ENCODE measurements around the gene ZNF460.

ZNF460 gene

DNA sequence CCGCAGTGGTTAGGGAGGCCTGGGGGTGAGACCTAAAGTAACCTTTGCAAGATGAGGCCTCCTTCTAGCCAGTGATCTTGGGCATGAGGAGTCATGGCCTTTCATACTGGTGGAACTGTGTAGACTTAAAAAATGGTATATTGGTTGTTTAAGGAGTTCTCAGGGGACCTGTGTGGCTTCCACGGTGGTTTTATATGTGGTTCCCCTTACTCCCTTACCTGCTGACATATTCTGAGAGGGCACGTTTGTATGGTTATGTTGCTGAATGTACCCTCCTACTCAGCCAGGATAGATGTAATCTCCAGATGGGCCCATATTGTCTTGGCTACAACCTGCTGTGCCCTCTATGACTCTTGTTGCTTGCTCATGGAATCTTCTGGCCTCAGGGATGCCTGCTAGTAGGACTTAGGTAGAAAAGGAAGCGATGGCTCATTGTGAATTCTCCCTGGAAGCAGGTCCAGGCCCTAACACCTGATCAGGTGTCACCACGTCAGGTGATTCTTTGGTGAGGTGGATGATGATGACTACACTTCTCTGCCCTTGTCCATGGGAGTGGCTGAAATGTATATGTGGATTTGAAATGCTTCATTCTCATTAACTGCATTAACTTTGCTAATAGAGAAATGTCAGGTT lies 1.8 kb downstream of the ZNF460 start:
- peaks cover 17% of the 10 kb centered on the region for H3K4me1 Mint-ChIP-seq
- peak overlapping the region in 1 of 3 experiments; percentile 94 for H3K4me3 Mint-ChIP-seq
- TF ChIP-seq, protein P1, sequence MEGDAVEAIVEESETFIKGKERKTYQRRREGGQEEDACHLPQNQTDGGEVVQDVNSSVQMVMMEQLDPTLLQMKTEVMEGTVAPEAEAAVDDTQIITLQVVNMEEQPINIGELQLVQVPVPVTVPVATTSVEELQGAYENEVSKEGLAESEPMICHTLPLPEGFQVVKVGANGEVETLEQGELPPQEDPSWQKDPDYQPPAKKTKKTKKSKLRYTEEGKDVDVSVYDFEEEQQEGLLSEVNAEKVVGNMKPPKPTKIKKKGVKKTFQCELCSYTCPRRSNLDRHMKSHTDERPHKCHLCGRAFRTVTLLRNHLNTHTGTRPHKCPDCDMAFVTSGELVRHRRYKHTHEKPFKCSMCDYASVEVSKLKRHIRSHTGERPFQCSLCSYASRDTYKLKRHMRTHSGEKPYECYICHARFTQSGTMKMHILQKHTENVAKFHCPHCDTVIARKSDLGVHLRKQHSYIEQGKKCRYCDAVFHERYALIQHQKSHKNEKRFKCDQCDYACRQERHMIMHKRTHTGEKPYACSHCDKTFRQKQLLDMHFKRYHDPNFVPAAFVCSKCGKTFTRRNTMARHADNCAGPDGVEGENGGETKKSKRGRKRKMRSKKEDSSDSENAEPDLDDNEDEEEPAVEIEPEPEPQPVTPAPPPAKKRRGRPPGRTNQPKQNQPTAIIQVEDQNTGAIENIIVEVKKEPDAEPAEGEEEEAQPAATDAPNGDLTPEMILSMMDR (IDR thresholded peaks at IDR 0.05; ENCODE audit: unreplicated experiment in 3 of 3), result no peak

DNA sequence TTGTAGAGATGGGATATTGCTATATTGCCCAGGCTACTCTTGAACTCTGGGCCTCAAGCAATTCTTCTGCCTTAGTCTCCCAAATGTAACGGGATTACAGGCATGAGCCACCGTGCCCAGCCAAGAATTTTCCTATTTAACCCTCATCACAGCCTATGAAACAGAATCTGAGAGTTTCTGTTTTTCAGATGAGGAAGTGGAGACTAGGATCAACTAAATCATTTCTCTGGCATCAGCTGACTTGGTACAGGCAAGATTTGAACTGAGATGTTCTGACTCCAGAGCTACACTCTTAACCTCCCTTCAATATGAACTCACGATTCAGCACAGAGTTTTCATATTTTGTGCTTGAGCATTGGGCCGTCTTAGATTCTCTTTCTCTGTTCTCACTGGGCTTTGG lies 8.1 kb downstream of the ZNF460 start:
- H3K4me1 Mint-ChIP-seq, result no peaks in the 10 kb centered on the region
- peaks cover 44% of the 10 kb centered on the region for H3K9me3 Mint-ChIP-seq
- TF ChIP-seq, protein P1 (IDR thresholded peaks at IDR 0.05; ENCODE audit: unreplicated experiment in 3 of 3), result no peak
- no peak overlapping the region for H3K27ac Mint-ChIP-seq
- H3K27me3 Mint-ChIP-seq (ENCODE audit: low read depth), result no peaks in the 10 kb centered on the region
- no peak overlapping the region for H3K4me3 Mint-ChIP-seq
- peaks cover 89% of the 10 kb centered on the region for H3K36me3 Mint-ChIP-seq (ENCODE audit: low read depth)

More for the DNA sequence above, 1.8 kb downstream of the ZNF460 start:
- H3K36me3 Mint-ChIP-seq (ENCODE audit: low read depth), result peaks cover 40% of the 10 kb centered on the region
- peak overlapping the region in 2 of 3 experiments; percentile 24 to 79 for H3K27ac Mint-ChIP-seq
- no peaks in the 10 kb centered on the region for H3K27me3 Mint-ChIP-seq (ENCODE audit: low read depth)
- H3K9me3 Mint-ChIP-seq, result peaks cover 3% of the 10 kb centered on the region

DNA sequence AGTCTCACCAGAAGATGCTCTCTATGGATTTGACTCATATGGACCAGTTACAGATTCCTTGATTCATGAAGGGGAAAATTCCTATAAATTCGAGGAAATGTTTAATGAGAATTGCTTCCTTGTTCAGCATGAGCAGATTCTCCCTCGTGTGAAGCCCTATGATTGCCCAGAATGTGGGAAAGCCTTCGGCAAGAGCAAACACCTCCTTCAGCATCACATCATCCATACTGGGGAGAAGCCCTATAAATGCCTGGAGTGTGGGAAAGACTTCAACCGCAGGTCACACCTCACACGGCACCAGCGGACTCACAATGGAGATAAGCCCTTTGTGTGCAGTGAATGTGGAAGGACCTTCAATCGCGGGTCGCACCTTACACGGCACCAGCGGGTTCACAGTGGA lies 10.7 kb downstream of the ZNF460 start:
- peaks cover 95% of the 10 kb centered on the region for H3K36me3 Mint-ChIP-seq (ENCODE audit: low read depth)
- no peak overlapping the region for H3K27ac Mint-ChIP-seq
- H3K4me3 Mint-ChIP-seq, result no peak overlapping the region
- H3K9me3 Mint-ChIP-seq, result peaks cover 68% of the 10 kb centered on the region
- peaks cover 3% of the 10 kb centered on the region for H3K27me3 Mint-ChIP-seq (ENCODE audit: low read depth)
- H3K4me1 Mint-ChIP-seq, result no peaks in the 10 kb centered on the region
- TF ChIP-seq, protein P1 (IDR thresholded peaks at IDR 0.05; ENCODE audit: unreplicated experiment in 3 of 3), result no peak

DNA sequence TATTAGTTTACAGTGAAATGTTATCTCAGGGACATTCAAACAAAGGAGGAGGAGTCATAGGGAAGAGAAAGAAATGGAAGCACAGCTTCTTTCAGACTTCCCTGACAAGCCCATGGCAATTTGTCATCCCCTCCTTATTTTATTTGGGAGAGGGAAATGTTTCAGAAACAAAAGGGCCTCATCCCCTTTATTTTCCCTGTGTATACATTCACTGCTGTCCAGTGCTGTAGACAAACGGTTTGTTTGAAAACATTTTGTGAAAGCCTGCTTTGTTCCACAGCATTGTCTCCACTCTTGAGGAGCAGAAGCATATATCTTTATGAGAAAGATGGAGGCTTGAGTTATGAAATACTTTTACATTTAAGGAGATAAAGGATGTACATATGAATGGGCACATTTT lies 12.3 kb downstream of the ZNF460 start:
- H3K4me1 Mint-ChIP-seq, result no peaks in the 10 kb centered on the region
- TF ChIP-seq, protein P1 (IDR thresholded peaks at IDR 0.05; ENCODE audit: unreplicated experiment in 3 of 3), result no peak
- H3K36me3 Mint-ChIP-seq (ENCODE audit: low read depth), result peaks cover 95% of the 10 kb centered on the region
- H3K9me3 Mint-ChIP-seq, result peaks cover 76% of the 10 kb centered on the region
- no peak overlapping the region for H3K27ac Mint-ChIP-seq
- peaks cover 3% of the 10 kb centered on the region for H3K27me3 Mint-ChIP-seq (ENCODE audit: low read depth)
- no peak overlapping the region for H3K4me3 Mint-ChIP-seq

DNA sequence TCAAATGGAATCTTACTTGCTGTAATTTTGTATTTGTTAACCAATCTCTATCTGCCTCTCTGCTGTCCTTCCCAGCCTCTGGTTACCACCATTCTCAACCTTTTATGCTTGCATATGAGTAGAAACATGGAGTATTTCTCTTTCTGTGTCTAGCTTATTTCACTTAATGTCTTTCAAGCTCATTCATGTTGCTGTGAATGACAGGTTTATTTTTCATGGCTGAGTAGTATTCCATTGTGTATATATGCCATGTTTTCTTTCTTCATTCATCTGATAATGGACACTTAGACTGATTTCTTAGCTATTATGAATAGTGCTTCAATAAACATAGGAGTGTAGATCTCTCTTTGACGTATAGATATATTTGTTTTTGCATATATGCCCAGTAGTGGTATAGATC lies 13.4 kb downstream of the ZNF460 start:
- Mint-ChIP-seq H3K27ac (no peak overlapping the region), H3K27me3 (ENCODE audit: low read depth) (peaks cover 3% of the 10 kb centered on the region)
- TF ChIP-seq, protein P1 (IDR thresholded peaks at IDR 0.05; ENCODE audit: unreplicated experiment in 3 of 3), result no peak

DNA sequence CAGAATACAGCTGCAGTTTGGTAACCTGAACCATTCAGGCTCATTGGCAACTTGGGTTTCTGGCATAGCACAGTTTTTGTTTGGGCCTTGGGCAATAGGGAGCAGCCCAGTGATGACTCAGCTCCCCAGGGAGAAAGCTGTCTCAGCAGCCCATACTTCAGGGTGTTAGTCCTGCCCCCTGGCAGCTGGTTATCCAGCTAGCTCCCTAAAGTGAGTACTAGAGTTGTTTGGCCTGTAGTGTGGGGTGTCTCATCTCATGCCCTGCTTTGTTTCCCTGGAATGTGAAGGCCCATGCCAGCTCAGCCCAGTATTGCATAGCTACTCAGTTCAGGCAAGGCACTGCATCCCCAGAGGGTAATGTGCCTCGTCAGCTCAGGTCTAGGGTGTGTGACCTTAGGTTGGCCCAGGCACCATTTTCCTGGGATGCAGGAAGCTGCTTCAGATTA lies 21.8 kb downstream of the ZNF460 start:
- TF ChIP-seq, protein P1 (IDR thresholded peaks at IDR 0.05; ENCODE audit: unreplicated experiment in 3 of 3), result no peak
- Mint-ChIP-seq H3K4me1 (no peaks in the 10 kb centered on the region), H3K27me3 (ENCODE audit: low read depth) (no peaks in the 10 kb centered on the region), H3K9me3 (peaks cover 24% of the 10 kb centered on the region), H3K36me3 (ENCODE audit: low read depth) (peaks cover 64% of the 10 kb centered on the region), H3K4me3 (no peak overlapping the region), H3K27ac (no peak overlapping the region)

More for the DNA sequence above, 13.4 kb downstream of the ZNF460 start:
- H3K36me3 Mint-ChIP-seq (ENCODE audit: low read depth), result peaks cover 95% of the 10 kb centered on the region
- no peaks in the 10 kb centered on the region for H3K4me1 Mint-ChIP-seq
- H3K4me3 Mint-ChIP-seq, result no peak overlapping the region
- H3K9me3 Mint-ChIP-seq, result peaks cover 78% of the 10 kb centered on the region

Data from nephron (organoid).